Left renal cortex interstitium (tissue), 4 donors: ENCODE data around the gene ACSM4. TPM values are rescaled to one million over a fixed set of nuclear protein-coding genes. Genes with fewer than 3 reads are reported as not detected.
"Not testable (repeated sequence)": the region's sequence is repeated elsewhere in the genome, so short reads cannot be mapped to it uniquely, and the experiment has no call there.

Source experiments
- DNase-seq, 4 donors: peaks; one replicate each; pipeline ENCODE4 v3.0.0-alpha.2; 2013; ENCODE audit warnings: low read depth in 4 of 4, low spot score in 2 of 4, missing footprints in 1 of 4
- polyA plus RNA-seq, 4 donors: library from polyadenylated mRNA; unstranded; fragments of 120-200 nt; gene quantifications; one replicate each; pipeline ENCODE4 v1.2.1, GENCODE V29; 2013; ENCODE audit not compliant: insufficient read length in 4 of 4

ACSM4 gene
- polyA plus RNA-seq, 4 donors: not detected

GRCh38 chr12:7327918-7328317, 24.0 kb downstream of the ACSM4 start:
- DNase-seq: no peak

DNA sequence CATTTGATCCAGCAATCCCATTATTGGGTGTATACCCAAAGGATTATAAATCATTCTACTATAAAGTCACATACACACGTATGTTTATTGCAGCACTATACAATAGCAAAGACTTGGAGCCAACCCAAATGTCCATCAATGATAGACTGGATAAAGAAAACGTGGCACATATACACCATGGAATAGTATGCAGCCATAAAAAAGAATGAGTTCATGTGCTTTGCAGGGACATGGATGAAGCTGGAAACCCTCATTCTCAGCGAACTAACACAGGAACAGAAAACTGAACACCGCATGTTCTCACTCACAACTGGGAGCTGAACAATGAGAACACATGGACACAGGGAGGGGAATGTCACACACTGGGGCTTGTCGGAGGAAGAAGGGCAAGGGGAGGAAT, 33.9 kb downstream of the ACSM4 start:
- DNase-seq: not testable (repeated sequence)

GRCh38 chr12:7339675-7340074, 35.8 kb downstream of the ACSM4 start:
- DNase-seq: no peak

GRCh38 chr12:7344833-7345606, 41.1 kb downstream of the ACSM4 start:
- no peak for DNase-seq

- no peak for DNase-seq
Measured at GRCh38 chr12:7346551-7347225, 42.8 kb downstream of the ACSM4 start.

DNA sequence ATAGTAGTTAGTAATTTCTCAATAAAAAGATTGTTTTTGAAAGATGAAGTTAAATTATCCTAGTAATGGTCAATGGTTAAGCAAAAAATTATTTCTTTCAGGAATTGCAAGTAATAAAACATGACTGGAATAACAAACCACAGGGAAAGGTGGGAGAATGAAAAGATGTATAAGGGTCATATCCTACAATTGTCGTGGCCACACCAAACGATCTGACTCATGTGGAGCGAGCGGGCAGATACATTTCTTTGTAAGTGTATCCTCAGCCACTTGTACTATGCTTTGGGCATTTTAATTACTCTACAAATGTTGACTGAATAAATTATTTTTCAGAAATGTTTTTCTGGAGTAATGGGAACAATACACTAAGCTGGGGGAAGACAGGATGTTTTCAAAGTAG, 45.5 kb downstream of the ACSM4 start:
- DNase-seq: no peak

DNA sequence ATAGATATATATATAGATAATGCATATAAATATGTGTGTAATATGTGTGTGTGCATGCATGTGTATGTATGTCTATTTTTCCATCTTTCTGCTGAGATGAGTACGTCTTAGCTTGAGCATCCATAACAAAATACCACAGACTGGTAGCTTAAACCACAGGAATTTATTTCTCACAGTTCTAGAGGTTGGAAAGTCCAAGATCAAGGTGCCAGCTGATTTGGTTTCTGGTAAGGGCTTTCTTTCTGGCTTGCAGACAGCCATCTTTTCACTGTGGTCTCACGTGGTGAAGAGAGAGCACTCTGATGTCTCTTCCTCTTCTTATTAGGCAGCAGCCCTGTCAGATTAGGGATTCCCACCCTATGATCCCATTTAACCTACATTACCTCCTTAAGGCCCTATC, 47.3 kb downstream of the ACSM4 start:
- DNase-seq: no peak

DNA sequence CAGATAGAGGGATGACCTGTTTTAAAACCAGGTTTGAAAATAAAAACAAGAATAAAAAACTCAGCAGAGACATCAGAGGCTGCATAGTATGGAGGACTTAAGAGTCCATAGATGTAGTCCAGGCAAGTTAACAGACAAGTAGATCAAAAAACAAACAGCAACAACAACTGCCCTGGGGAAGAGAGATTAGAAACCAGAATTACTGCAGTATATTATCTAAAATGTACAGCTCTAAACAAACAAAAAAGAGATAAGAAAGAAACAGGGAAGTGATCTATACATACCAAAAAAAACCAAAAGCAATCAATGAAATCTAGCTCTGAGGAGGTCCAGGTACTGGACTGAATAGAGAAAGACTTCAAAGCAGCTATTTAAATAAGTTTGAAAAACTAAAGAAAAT, 48.8 kb downstream of the ACSM4 start:
- DNase-seq: no peak

DNA sequence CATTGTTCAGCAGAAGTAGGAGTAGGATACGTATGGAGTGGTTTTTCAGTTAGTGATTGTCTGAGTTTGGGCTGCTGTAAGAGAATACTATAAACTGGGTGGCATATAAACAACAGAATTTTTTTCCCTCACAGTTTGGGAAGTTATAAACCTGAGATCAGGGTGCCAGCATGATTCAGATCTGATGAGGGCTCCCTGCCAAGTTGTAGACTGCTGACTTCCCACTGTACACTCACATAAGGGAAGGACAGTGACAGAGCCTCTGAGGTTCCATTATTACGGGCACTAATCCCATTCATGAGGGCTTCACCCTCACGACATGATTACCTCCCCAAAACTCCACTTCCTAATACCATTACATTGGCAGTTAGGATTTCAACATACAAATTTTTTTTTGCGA, 50.7 kb downstream of the ACSM4 start:
- DNase-seq: no peak

GRCh38 chr12:7361265-7361664, 57.4 kb downstream of the ACSM4 start:
- DNase-seq: no peak

DNA sequence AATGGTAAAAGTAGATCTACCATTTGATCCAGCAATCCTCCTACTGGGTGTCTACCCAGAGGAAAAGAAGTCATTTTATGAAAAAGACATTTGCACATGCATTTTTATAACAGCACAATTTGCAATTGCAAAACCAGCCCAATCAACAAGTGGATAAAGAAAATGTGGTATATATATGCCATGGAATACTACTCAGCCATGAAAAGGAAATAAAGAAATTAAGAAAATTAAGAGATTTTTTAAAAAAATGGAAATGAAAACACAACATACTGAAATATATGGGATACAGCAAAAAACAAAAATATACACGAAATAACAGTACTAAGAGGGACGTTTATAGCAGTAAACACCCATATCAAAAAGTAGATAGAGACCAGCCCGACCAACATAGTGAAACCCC, 58.9 kb downstream of the ACSM4 start:
- no peak for DNase-seq

- no peak for DNase-seq
Measured at GRCh38 chr12:7369274-7369729, 65.4 kb downstream of the ACSM4 start.

GRCh38 chr12:7373226-7373625, 69.4 kb downstream of the ACSM4 start:
- no peak for DNase-seq

DNA sequence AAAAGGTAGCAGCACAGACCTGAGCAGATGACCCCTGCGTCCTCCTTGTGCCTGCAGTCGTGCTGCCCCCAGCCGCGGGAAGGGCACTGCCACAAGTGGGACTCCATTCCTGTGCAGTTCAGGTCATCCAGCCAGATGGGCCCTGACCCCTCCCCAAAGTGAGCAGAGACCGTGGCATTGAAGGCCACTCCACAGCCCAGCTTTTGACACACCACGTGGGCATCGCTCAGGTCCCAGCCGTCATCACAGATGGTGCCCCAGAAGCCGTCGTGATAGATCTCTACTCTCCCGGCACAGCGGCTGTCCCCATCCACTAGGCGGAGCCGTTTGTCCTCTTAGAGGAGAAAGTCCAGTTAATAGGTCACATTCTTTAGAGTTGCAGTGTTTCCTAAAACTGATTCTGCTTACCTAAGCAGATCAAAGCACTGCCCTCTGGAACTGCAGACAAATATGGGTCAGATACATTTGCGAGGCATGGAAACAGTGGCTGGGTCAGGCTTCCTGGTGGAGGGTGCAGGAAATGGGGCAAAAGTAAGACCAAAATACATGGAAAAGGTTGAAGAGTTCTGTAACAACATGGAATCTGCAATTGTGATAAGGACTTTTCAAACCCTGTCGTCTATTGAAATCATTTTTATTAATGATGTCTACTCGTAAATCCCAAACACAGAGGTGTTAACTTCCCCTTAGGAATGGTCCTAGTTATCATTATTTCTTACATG, 70.7 kb downstream of the ACSM4 start:
- DNase-seq: peak in 1 of 4 donors; percentile 3

- DNase-seq: no peak
Measured at GRCh38 chr12:7375145-7375543, 71.3 kb downstream of the ACSM4 start.

DNA sequence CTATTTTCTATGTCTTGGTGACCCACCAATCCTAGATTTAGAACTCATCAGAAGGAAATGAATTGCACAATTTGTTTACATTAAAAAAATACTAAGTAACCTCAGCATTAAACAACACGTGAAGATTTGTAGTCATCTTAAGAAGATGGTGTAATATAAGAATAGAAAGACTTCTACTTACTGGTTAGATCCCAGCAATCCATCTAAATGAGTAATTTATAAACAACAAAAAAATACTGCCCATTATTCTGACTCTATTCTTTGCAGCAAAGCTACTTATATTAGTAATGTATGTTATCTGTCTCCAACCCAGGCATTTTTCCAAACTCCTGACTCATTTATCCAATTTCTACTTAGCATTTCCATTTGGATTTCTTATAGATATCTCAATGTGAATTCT, 72.3 kb downstream of the ACSM4 start:
- no peak for DNase-seq

Other genes starting within 250 kb of the ACSM4 start
- gene C1S, start 243.4 kb upstream of the ACSM4 start, polyA plus RNA-seq: 10 to 100 TPM; 51.9 to 71.0 (median 56.4) TPM
- gene C1R, start 211.6 kb upstream of the ACSM4 start, polyA plus RNA-seq: 10 to 100 TPM; 33.6 to 63.4 (median 45.5) TPM
- 10 to 100 TPM; 29.5 to 43.1 (median 35.9) TPM for gene C1RL, start 194.9 kb upstream of the ACSM4 start, polyA plus RNA-seq
- gene RBP5, start 175.2 kb upstream of the ACSM4 start, polyA plus RNA-seq: 10 to 100 TPM; 49.6 to 61.2 (median 58.5) TPM
- 100 to 1,000 TPM in 1 of 4 donors, 10 to 100 TPM in 3; 74.8 to 103 (median 90.9) TPM for gene CLSTN3, start 173.7 kb upstream of the ACSM4 start, polyA plus RNA-seq
- 10 to 100 TPM; 41.6 to 51.6 (median 48.7) TPM for gene PEX5, start 114.4 kb upstream of the ACSM4 start, polyA plus RNA-seq
- gene CD163L1, start 140.1 kb downstream of the ACSM4 start, polyA plus RNA-seq: 1 to 10 TPM; 2.3 to 3.0 (median 2.4) TPM
- gene CD163, start 199.7 kb downstream of the ACSM4 start, polyA plus RNA-seq: 10 to 100 TPM in 1 of 4 donors, 1 to 10 TPM in 3; 7.3 to 11.1 (median 8.9) TPM